SK-N-SH treated with all-trans-retinoic acid at 6 μM for 48 hours (cell line): ENCODE measurements around the gene TRAPPC3.

Experiments
- BACH2 ChIP-seq: fragments of 250-450 bp; sonication (Bioruptor Pico); IDR thresholded peaks from 2 replicates; pipeline ENCODE4 v1.9.0; 2021; ENCODE audit warnings: mild to moderate bottlenecking, borderline replicate concordance
- CSDC2 ChIP-seq: fragments of 250-450 bp; sonication (Bioruptor Pico); IDR thresholded peaks from 2 replicates; pipeline ENCODE4 v1.5.0; 2020; ENCODE audit warnings: mild to moderate bottlenecking, moderate library complexity
- ISL1 ChIP-seq: fragments of 250-450 bp; sonication (Bioruptor Pico); IDR thresholded peaks from 2 replicates; pipeline ENCODE4 v2.1.2; 2022; ENCODE audit warnings: mild to moderate bottlenecking, moderate library complexity
- OSR1 ChIP-seq: fragments of 250-450 bp; sonication (Bioruptor Pico); IDR thresholded peaks from 2 replicates; pipeline ENCODE4 v1.8.0; 2022; ENCODE audit warnings: moderate library complexity, mild to moderate bottlenecking, inconsistent platforms
- SNAI2 ChIP-seq: fragments of 250-450 bp; sonication (Bioruptor Pico); IDR thresholded peaks from 2 replicates; pipeline ENCODE4 v1.5.0; 2020; ENCODE audit warnings: mild to moderate bottlenecking, moderate library complexity
- TSHZ2 ChIP-seq: fragments of 250-450 bp; sonication (Bioruptor Pico); IDR thresholded peaks from 2 replicates; pipeline ENCODE4 v1.5.0; 2020; ENCODE audit warnings: mild to moderate bottlenecking, moderate library complexity
- ZFP30 ChIP-seq: fragments of 450-650 bp; formaldehyde crosslinking; IDR thresholded peaks from 2 replicates; pipeline ENCODE4 v1.5.0; 2022; ENCODE audit warnings: mild to moderate bottlenecking, moderate library complexity
- ZNF8 ChIP-seq: fragments of 450-650 bp; formaldehyde crosslinking; IDR thresholded peaks from 2 replicates; pipeline ENCODE4 v1.5.0; 2020; ENCODE audit warnings: mild to moderate bottlenecking, moderate library complexity
- TF ChIP-seq, protein P1 (sequence below): fragments of 250-450 bp; sonication (Bioruptor Pico); IDR thresholded peaks from 2 replicates; pipeline ENCODE4 v1.8.0; 2020; ENCODE audit warnings: mild to moderate bottlenecking, moderate library complexity, borderline replicate concordance
- TF ChIP-seq, protein P2 (sequence below): fragments of 250-450 bp; sonication (Bioruptor Pico); IDR thresholded peaks from 2 replicates; pipeline ENCODE4 v1.5.1; 2020; ENCODE audit warnings: low read depth, mild to moderate bottlenecking, moderate library complexity

DNA sequence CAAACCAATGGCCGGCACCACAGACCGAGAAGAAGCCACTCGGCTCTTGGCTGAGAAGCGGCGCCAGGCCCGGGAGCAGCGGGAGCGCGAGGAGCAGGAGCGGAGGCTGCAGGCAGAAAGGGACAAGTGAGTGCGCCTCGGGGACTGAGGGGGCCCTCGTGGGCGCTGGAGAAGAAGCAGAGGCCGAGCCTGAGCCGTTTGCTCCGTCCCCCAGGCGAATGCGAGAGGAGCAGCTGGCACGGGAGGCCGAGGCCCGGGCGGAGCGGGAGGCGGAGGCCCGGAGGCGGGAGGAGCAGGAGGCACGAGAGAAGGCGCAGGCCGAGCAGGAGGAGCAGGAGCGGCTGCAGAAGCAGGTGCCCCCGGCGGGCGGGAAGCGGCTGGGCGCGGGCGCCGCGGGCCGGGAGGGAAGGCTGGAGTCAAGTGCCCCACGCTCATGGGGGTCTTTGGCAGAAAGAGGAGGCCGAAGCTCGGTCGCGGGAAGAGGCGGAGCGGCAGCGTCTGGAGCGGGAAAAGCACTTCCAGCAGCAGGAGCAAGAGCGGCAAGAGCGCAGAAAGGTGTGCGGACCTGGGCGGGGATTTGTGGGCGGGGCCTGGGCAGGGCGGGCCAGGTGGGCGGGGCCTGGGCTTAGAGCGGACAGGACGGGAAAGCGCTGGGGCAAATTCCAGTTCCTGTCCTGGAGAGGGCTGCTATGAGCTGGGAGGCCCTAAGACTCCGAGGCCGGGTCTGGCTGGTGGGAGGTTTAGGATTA, 29.4 kb upstream of the TRAPPC3 start:
- no peak for TF ChIP-seq SNAI2 (CRISPR knock-in tag)
- no peak for TF ChIP-seq TSHZ2 (CRISPR knock-in tag)
- no peak for TF ChIP-seq ISL1 (CRISPR knock-in tag)
- TF ChIP-seq, protein P1, sequence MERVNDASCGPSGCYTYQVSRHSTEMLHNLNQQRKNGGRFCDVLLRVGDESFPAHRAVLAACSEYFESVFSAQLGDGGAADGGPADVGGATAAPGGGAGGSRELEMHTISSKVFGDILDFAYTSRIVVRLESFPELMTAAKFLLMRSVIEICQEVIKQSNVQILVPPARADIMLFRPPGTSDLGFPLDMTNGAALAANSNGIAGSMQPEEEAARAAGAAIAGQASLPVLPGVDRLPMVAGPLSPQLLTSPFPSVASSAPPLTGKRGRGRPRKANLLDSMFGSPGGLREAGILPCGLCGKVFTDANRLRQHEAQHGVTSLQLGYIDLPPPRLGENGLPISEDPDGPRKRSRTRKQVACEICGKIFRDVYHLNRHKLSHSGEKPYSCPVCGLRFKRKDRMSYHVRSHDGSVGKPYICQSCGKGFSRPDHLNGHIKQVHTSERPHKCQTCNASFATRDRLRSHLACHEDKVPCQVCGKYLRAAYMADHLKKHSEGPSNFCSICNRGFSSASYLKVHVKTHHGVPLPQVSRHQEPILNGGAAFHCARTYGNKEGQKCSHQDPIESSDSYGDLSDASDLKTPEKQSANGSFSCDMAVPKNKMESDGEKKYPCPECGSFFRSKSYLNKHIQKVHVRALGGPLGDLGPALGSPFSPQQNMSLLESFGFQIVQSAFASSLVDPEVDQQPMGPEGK (CRISPR knock-in tag), result no peak
- no peak for TF ChIP-seq ZNF8 (CRISPR knock-in tag)
- no peak for TF ChIP-seq CSDC2 (CRISPR knock-in tag)
- TF ChIP-seq, protein P2, sequence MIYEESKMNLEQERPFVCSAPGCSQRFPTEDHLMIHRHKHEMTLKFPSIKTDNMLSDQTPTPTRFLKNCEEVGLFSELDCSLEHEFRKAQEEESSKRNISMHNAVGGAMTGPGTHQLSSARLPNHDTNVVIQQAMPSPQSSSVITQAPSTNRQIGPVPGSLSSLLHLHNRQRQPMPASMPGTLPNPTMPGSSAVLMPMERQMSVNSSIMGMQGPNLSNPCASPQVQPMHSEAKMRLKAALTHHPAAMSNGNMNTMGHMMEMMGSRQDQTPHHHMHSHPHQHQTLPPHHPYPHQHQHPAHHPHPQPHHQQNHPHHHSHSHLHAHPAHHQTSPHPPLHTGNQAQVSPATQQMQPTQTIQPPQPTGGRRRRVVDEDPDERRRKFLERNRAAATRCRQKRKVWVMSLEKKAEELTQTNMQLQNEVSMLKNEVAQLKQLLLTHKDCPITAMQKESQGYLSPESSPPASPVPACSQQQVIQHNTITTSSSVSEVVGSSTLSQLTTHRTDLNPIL (CRISPR knock-in tag), result no peak
- TF ChIP-seq ZFP30 (CRISPR knock-in tag), result no peak
- TF ChIP-seq OSR1 (CRISPR knock-in tag), result no peak
- no peak for TF ChIP-seq BACH2 (CRISPR knock-in tag)
